PC-3 (cell line): Measurements from ENCODE around the gene PLEKHA6.

Source experiments
- EZH2 ChIP-seq: fragments of 300-600 bp; sonication (generic); IDR thresholded peaks from one replicate; pipeline ENCODE4 v1.6.1; 2017; ENCODE audit warnings: antibody characterized with exemption, mild to moderate bottlenecking, low read length; ENCODE audit not compliant: unreplicated experiment
- EZH2phosphoT487 ChIP-seq: fragments of 300-600 bp; sonication (generic); IDR thresholded peaks from 2 replicates; pipeline ENCODE4 v1.6.1; 2018; ENCODE audit warnings: mild to moderate bottlenecking, antibody characterized with exemption, low read length, borderline replicate concordance
- TF ChIP-seq, protein P1 (sequence below): fragments of 300-600 bp; sonication (generic); conservative IDR thresholded peaks from 2 replicates; pipeline ENCODE4 v1.5.1; 2017; ENCODE audit warnings: antibody characterized with exemption, low read depth, mild to moderate bottlenecking, low read length

- TF ChIP-seq, protein P1, sequence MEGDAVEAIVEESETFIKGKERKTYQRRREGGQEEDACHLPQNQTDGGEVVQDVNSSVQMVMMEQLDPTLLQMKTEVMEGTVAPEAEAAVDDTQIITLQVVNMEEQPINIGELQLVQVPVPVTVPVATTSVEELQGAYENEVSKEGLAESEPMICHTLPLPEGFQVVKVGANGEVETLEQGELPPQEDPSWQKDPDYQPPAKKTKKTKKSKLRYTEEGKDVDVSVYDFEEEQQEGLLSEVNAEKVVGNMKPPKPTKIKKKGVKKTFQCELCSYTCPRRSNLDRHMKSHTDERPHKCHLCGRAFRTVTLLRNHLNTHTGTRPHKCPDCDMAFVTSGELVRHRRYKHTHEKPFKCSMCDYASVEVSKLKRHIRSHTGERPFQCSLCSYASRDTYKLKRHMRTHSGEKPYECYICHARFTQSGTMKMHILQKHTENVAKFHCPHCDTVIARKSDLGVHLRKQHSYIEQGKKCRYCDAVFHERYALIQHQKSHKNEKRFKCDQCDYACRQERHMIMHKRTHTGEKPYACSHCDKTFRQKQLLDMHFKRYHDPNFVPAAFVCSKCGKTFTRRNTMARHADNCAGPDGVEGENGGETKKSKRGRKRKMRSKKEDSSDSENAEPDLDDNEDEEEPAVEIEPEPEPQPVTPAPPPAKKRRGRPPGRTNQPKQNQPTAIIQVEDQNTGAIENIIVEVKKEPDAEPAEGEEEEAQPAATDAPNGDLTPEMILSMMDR = no peak
- TF ChIP-seq EZH2 = no peak
- no peak for TF ChIP-seq EZH2phosphoT487
These were observed 67.0 kb downstream of the PLEKHA6 start for GRCh38 chr1:204292740-204293139.
